HG03045 (cell line): ENCODE measurements around the gene AGK.
"Not testable (repeated sequence)": the region's sequence is repeated elsewhere in the genome, so short reads cannot be mapped to it uniquely, and the experiment has no call there.

Source experiments
- ATAC-seq: cut with Tn5 transposase; IDR thresholded peaks from one replicate; pipeline ENCODE4 v1.9.1; 2021; ENCODE audit warnings: mild to moderate bottlenecking, moderate library complexity; ENCODE audit not compliant: unreplicated experiment

Gene AGK

DNA sequence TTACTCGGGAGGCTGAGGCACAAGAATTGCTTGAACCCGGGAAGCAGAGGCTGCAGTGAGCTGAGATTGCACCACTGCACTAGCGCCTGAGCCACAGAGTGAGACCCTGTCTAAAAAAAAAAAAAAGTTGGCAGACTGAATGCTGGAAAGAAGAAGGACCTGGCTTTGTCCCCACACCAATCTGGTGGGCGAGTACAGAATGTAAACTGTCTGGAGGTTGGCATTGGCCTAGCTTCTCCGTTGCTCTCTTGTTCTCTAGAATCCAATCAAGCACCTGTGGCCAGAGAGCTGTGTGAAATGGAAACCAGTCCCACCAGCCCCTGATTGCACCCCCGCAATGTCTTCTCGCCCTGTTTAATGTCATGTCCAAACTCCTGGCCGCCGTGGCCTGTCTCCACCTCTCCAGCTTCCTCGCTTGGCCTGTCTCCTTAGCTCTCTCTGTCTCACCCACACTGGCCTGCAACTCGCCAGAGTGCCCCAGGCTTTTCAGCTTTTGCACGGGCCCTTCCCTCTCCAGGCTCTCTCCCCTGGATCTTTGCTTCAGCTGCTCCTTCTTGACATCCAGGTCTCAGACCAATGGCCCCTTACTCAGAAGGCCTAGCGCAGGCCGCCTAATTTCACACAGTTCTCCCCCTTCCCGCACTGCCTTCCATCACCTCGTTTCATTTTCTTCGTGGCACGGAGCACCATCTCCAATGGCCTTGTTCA, 670 bp upstream of the AGK start:
- peak; percentile 11 for ATAC-seq

DNA sequence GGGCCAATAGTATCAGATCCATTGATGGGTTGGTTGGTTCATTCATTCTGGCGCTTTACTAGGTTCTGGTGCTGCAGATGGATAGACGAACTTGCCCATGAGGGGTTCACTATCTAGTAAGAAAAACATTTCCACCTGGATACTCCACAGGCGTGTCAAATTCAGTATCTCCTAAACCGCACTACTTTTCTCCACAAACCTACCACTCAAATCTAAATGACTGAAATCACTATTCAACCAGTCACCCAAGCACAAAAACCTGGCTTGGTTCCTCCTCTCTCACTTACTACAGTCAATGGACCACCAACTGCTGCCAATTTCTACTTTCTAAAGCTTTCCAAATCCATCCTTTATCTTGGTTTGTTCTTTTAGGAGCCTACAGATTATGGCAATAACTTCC, 572 bp downstream of the AGK start:
- ATAC-seq: peak; percentile 22

DNA sequence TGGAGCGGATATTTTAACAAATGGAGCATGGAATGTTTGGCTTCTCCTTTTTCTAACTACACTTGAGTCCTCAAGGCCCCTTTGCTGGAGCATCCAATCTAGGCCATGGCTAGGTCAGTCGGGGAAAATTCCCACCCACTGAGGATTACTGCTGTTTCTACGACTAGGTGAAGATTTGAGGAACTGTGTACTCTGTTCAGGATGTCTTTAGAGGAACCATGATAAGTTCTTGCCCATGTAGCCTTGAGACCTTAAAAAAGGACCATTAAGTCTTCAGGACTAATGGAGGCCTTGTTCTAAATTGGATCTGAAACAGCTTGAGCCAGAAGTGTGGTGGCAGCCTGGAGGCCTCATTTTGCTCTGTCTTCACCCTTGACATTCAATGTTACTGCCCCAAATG, 6.2 kb downstream of the AGK start:
- no peak for ATAC-seq

GRCh38 chr7:141557831-141558531, 6.8 kb downstream of the AGK start:
- not testable (repeated sequence) for ATAC-seq

GRCh38 chr7:141558544-141559183, 7.5 kb downstream of the AGK start:
- ATAC-seq: peak; percentile 50

- ATAC-seq: no peak
These were observed 8.8 kb downstream of the AGK start for GRCh38 chr7:141559961-141560360.

GRCh38 chr7:141562036-141562435, 10.8 kb downstream of the AGK start:
- ATAC-seq: no peak

DNA sequence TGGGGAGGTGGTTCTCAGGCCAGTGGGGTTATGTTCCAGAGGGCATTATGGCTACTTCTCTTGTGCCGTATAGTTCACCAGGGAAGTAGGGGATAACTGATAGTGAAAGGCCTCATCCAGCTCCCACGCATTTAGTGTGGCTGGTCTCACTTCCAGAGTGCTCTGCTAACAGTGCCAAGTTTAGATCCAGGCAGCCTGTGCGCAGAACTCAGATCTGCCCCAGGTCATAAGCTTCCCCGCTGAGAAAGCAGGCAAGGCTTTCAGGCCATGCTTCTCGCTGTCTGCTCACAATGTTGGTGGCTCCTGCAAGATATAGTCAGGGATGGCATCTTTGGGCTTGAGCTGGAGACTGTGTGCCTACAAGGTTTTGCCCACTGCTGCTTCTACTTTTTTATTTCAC, 11.3 kb downstream of the AGK start:
- no peak for ATAC-seq

GRCh38 chr7:141562972-141563371, 11.8 kb downstream of the AGK start:
- ATAC-seq: no peak

DNA sequence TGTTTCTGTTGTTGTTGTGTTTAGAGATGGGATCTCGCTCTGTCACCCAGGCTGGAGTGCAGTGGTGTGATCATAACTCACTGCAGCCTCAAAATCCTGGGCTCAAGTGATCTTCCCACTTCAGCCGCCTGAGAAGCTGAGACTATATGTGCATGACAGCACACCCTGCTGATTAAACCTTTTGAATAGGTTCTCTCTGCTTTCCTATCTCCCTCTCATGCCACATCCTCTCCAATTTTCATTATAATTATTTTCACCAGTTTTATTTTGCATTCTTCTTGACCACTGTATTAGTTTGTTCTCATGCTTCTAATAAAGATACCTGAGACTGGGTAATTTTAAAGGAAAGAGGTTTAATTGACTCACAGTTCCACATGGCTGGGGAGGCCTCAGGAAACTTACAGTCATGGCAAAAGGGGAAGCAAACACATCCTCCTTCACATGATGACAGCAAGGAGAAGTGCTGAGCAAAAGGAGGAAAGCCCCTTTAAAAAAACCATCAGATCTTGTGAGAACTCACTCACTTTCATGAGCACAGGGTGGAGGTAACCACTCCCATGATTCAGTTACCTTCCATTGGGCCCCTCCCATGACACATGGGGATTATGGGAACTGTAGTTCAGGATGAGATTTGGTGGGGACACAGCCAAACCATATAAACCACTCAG, 12.9 kb downstream of the AGK start:
- peak; percentile 77 for ATAC-seq

GRCh38 chr7:141567432-141567831, 16.2 kb downstream of the AGK start:
- no peak for ATAC-seq

- ATAC-seq: no peak
These were observed 17.0 kb downstream of the AGK start for GRCh38 chr7:141568227-141568626.

- no peak for ATAC-seq
These were observed 19.8 kb downstream of the AGK start for GRCh38 chr7:141571059-141571458.

DNA sequence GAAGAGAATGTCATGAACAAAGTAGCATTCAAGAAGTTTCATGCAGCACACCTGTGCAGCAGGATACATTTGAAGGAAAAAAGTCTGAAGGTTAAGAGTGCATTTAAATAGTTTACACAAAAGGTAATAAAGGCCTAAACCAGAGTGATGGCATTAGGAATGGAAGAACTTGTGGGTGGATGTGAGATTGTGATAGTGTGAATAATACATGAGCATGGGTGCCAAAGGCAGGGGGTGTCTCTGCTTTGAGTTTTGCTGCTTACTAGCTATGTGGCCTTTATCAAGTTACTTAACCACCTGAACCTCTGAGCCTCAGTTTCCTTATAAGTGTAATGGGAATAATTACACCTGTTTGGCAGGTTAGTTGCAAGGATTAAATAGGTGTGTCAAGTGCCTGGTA, 21.0 kb downstream of the AGK start:
- ATAC-seq: no peak

DNA sequence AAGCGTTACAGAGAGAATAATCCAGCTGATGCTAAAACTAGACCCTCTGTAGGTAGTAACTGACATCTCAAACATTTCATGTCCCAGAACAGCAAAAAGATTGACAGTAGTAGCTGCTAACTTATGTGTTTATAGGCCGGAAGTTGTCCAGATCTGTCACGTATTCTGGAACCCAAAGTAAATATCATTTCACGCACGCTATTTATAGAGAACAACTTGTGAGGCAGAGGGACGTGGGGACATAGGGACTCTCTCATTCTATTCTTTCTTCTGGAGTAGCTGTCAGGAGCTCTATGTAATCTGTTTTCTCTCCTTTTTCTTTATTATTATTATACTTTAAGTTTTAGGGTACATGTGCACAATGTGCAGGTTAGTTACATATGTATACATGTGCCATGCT, 22.3 kb downstream of the AGK start:
- ATAC-seq: no peak

DNA sequence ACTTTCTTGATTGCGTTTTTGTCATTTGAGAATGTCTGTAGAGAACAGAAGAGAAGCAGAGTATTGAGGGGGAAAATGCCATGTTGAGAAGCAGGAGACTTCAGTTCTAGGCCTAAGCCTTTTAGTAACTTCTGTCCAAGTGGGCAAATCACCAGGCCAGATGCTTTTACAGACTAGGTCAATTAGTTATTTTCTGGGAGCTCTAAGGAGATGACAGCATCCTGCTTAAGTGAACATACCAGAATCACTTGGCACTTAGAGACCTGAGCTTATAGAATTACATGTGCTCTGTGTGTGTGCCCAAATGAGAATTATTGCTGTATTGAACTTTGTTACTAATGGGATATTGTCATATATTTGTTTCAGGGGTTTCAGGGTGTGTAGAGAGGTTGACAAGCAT, 24.0 kb downstream of the AGK start:
- no peak for ATAC-seq

- no peak for ATAC-seq
These were observed 24.6 kb downstream of the AGK start for GRCh38 chr7:141575654-141576448.

DNA sequence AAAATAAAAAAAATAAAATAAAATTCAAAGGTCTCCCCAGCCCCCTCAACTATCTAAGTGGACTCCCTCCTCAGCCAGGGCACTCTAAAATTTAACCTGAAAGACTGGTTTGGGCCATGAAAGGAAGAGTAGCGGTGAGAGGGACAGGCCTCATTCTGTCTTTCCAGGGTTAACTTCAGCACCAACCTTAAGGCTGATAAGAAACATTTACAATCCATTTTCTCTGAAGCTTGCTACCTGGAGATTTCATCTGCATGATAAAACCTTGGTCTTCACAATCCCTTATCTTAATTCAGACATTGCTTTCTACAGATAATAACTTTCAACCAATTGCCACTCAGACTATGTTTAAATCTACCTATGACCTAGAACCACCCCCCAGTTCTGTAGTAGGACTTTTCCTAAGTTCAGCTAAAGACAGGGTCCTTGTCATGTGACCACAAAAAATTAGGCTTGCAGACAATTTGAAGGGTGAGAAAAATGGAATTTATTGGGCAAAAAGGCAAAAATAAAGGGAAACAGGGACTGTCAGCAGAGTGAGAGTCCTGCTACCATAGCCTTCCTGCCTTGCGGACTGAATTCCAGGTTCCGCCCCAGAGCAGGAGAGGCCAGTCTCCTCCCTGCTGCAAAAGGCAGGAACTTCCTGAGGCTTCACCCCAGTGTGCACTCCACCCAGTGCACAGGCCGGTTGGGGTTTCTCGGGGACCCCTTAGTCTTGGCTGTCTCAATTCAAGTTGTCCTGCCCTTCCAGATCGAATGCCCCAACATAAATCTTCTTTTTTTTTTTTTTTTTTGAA, 26.0 kb downstream of the AGK start:
- ATAC-seq: no peak

DNA sequence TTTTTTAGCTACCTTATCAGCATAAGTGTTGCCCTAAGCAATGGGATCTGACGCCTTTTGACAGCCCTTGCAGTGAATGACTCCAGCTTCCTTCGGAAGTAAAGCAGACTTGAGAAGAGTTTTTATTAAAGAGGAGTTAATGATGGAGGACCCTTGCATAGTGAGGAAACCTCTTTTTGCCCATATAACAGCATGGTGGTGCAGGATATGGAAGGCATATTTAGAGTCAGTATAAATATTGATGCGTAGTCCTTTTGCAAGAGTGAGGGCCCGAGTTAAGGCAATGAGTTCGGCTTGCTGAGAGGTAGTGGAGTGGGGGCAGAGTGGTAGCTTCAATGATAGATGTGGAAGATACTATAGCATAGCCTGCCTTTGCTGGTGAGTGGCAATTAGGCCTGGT, 28.7 kb downstream of the AGK start:
- not testable (repeated sequence) for ATAC-seq

- ATAC-seq: not testable (repeated sequence)
These were observed 30.9 kb downstream of the AGK start for GRCh38 chr7:141582063-141582462.
